ENCODE data around the gene SNRPA. TPM values are rescaled to one million over a fixed set of nuclear protein-coding genes. Genes with fewer than 3 reads are reported as not detected.

SNRPA gene
- total and polyA plus RNA-seq, 2 of the 8 experiments (the other 6 are each of a cell fraction or from before 2014, with no cell fraction given), result 201 to 202 TPM

DNA sequence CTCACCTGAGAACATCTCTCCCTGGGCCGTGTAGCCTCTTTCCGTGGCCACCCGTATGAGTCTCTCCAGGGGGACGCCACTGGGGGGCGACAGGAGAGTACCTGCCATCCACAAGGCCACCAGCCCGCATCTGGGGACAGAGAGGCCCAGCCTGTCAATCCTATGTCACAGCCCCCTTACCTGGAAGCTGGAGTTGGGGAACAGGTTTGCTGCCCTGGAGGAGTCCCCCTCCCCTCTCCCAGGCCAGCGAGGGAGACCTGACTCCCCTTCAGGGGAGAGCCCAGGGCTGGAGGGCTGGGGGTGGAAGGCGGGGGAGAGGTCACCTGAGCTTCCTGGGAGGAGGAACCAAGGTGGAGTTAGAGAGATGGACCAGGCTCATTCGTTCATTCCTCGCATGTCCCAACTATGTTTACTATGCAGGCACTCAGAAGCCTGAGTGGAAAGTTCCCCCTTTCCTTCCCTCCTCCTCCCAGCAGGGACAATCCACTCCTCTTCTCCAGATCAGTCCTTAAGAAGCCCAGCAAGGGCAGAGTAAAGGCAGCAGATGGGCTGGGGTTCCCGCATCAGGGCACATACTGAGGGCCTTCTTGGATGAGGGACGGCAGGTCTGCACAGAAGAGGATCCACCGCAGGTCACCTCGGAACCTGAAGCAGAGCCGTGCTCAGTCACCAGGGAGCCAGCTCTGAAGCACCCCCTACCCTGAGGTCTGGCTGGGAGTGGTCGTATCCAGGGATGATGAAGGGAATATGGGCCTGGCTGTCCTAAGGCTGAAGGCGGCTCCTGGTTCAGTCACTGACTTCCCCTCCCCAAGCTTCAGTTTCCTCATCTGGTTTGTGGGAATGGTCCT, 6.2 kb upstream of the SNRPA start:
- H2BK20ac ChIP-seq (ENCODE audit: low read length), result no peak overlapping the region
- peak overlapping the region in 1 of 4 experiments; percentile 40; a peak in 1 of 7 replicates for H3K9ac ChIP-seq (replicated peaks in 1 of 4; ENCODE audit: extremely low read depth in 1 of 4, low read depth in 3 of 4, low read length in 3 of 4)
- ChIA-PET CTCF (ENCODE audit: partially characterized antibody) (interaction anchor here (0.5 to 4.7 kb wide), 14 partner anchors 11 to 75 kb away, joined by 3 to 26 read pairs (median 4); partner anchors contain the start of genes ITPKC and MIA), POLR2A (ENCODE audit: partially characterized antibody) (interaction anchor here (0.8 to 12.4 kb wide), 24 partner anchors 9 to 81 kb away, joined by 3 to 120 read pairs (median 5); partner anchors contain the start of genes ACTMAP, COQ8B, EGLN2 and ITPKC)
- H2AFZ ChIP-seq (ENCODE audit: low read length), result no peak overlapping the region
- H3K18ac ChIP-seq (ENCODE audit: extremely low read depth, low read length), result peak overlapping the region; percentile 81
- no peaks in the 10 kb centered on the region for H3K27me3 ChIP-seq (replicated peaks in 1 of 4; ENCODE audit: control insufficient read depth in 3 of 4, extremely low read depth in 1 of 4, insufficient read depth in 3 of 4, low read length in 3 of 4)
- H4K5ac ChIP-seq (ENCODE audit: insufficient read length, low read depth, low read length), result no peak overlapping the region
- H4K91ac ChIP-seq (replicated peaks; ENCODE audit: insufficient read length, low read length), result no peak overlapping the region
- no peak overlapping the region for H2BK120ac ChIP-seq (replicated peaks; ENCODE audit: low read depth, low read length)
- H3K23ac ChIP-seq (ENCODE audit: insufficient read length), result no peak overlapping the region
- peaks cover 0 to 13% (median 1%) of the 10 kb centered on the region in 4 experiments; a peak in 3 of 8 replicates for H3K36me3 ChIP-seq (ENCODE audit: control insufficient read depth in 2 of 4, insufficient read depth in 4 of 4, low read length in 3 of 4)
- peaks cover 3% of the 10 kb centered on the region for H3K23me2 ChIP-seq (ENCODE audit: low read depth, low read length)
- peak overlapping the region; percentile 72 for H2BK5ac ChIP-seq (ENCODE audit: low read depth, low read length)
- peak overlapping the region; percentile 15; the same call in 1 of the 2 replicates for H3K27ac ChIP-seq (ENCODE audit: low read depth, low read length)
- peaks cover 0 to 17% of the 10 kb centered on the region in 2 experiments; a peak in 1 of 4 replicates for H3K79me2 ChIP-seq (ENCODE audit: control insufficient read depth in 1 of 2, insufficient read depth in 2 of 2, low read length in 2 of 2)
- peak overlapping the region; percentile 23; the same call in 1 of the 2 replicates for H4K8ac ChIP-seq (ENCODE audit: extremely low read depth, insufficient read depth, low read length)
- peak overlapping the region in 1 of 2 experiments; percentile 35; a peak in 2 of 4 replicates for H3K4me2 ChIP-seq (ENCODE audit: insufficient read depth in 1 of 2, low read depth in 2 of 2, low read length in 2 of 2)
- H2BK15ac ChIP-seq (ENCODE audit: low read length), result 0 out of 2 replicates have a peak overlapping the region, but pooled peaks have one; percentile 77
- FAIRE-seq (no peak), DNase-seq (ENCODE audit: low read depth in 1 of 2, low spot score in 2 of 2) (no peak)
- 76% methylated on average over 16 of the region's 17 CpGs; no CpG with 5 or more reads in 1 of the 2 experiments for WGBS, 2 experiments (ENCODE audit: extremely low coverage in 1 of 2, insufficient coverage in 1 of 2, insufficient read length in 1 of 2, insufficient replicate concordance in 2 of 2, low coverage in 1 of 2, low lambda C conversion rate in 2 of 2, missing lambda C conversion rate in 1 of 2)
- H2BK12ac ChIP-seq (ENCODE audit: low read depth, low read length), result peak overlapping the region; percentile 68
- peaks cover 0 to 7% of the 10 kb centered on the region in 2 experiments for H4K20me1 ChIP-seq (replicated peaks in 1 of 2; ENCODE audit: control insufficient read depth in 1 of 2, insufficient read depth in 2 of 2, low read length in 2 of 2)
- no peak overlapping the region for H3K56ac ChIP-seq (replicated peaks; ENCODE audit: insufficient read length, low read depth, low read length)
- H3K14ac ChIP-seq (ENCODE audit: insufficient read length), result no peak overlapping the region
- H2AK5ac ChIP-seq (ENCODE audit: low read depth, low read length), result no peak overlapping the region; the same call in none of the 2 replicates
- no peaks in the 10 kb centered on the region; the same call in 1 of the 2 replicates for H3K79me1 ChIP-seq (ENCODE audit: low read depth, low read length)
- H3K4me1 ChIP-seq (replicated peaks in 1 of 4; ENCODE audit: control insufficient read depth in 3 of 4, insufficient read depth in 4 of 4, low read length in 3 of 4), result peaks cover 0 to 20% (median 5%) of the 10 kb centered on the region in 4 experiments; a peak in 4 of 7 replicates
- no peak overlapping the region for H3K4me3 ChIP-seq (ENCODE audit: extremely low read depth in 1 of 4, insufficient read depth in 2 of 4, low read depth in 3 of 4, low read length in 4 of 4)
- no peaks in the 10 kb centered on the region for H3K9me3 ChIP-seq (ENCODE audit: insufficient read depth in 2 of 2, low read depth in 1 of 2, low read length in 1 of 2)
- H3K4ac ChIP-seq (replicated peaks; ENCODE audit: insufficient read length, low read depth, low read length), result no peak overlapping the region
- TF ChIP-seq SP4 (IDR thresholded peaks at IDR 0.05; ENCODE audit: low read length) (no peak), RAD21 (IDR thresholded peaks at IDR 0.05 in 1 of 2, conservative IDR thresholded peaks at IDR 0.05 in 1 of 2; ENCODE audit: low read depth in 2 of 2, low read length in 2 of 2) (peak; percentile 17 to 45; a peak in 3 of 4 replicates), HDAC6 (IDR thresholded peaks at IDR 0.05; ENCODE audit: low read depth, low read length) (no peak), SAP30 (IDR thresholded peaks at IDR 0.05; ENCODE audit: insufficient read depth, insufficient replicate concordance, low read length) (no peak)

Measured in H1 (cell line).